DMS 273 treated with DMSO at 0.1 percent for 48 hours (cell line): ENCODE data around the gene KDELR3.

Source experiments
- DNase-seq: peaks from one replicate; lab custom pipeline; 2025; lab: John Stamatoyannopoulos, UW

The KDELR3 gene

DNA sequence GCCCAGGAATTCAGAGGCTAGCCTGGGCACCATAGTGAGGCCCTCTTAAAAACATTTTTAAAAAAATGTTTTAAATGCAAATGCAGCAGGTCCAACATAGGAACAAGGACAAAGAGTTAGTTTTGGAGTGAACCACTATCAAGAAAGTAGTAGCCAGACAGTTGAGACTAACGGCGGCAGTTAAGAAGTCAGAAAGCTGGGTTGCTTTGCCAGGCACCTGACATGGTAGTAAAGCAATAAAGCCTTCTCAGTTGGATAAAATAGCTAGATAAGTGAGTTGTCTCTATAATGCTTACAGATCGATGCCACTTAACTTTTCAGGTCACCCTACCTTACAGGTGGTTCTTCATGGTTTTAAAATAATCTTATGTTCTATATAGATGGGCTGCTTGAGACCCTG lies 55.1 kb downstream of the KDELR3 start:
- DNase-seq, result no peak

DNA sequence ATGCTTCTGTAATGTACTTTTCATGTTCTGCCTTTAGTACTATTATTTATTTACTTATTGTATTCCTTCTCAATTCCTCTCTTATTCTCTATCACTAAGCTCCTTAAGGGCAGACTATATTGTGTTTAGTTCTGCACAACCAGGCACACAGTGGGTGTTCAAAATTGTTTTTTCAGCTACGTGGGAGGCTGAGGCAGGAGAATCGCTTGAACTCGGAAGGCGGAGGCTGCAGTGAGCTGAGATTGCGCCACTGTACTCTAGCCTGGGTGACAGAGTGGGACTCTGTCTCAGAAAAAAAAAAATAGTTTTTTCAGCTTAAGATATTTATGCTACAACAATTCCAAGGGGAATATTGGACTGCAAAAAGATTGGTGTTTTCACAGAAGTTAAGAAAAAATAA lies 55.6 kb downstream of the KDELR3 start:
- no peak for DNase-seq

DNA sequence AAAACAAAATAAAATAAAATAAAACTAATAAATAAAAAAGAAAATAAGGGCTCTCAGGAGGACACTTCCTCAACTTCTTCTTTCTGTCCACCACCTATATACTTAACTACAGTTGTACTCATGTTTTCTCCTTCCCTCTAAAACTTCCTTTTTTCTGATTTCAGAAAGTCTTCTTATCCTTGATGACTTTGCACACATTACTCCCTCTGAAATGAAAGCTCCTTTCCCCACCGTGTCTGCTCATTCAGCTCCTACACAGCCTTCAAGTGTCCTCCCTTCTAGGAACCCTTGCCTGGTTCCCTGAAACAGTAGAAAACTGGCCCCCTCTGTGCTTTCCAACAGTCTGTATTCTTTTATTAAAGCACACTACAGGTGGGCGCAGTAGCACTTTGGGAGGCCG lies 56.5 kb downstream of the KDELR3 start:
- no peak for DNase-seq

DNA sequence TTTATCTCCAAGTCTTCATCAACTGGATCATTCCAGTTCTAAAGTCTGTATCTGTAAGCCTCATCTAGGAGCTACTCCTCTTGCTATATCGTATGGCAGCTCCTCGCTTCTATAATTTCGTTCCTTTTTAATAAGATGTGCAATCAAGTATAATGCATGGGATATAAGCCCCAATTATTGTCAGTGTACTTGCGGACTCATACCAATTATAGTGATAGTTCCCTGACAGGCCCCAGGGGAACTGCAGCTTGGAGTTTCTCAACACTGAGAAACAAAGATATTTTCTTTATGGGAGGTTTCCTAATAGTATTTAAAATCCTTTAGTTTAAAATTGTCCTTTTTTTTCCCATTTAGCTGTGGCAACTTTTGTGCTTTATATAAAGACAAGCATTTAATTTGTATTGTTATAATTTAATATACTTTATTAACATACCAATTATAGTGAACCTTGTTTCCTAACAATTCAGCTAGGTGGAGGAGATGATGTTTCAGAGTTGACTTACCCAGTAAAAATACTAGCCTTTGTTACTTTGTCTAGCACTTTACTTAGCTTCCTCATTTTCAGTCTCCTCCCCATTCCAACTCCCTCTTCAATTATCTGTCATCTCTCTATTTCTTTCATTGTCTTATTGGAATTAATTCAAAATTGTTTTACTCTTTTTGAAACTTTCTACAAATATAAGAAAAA lies 63.5 kb downstream of the KDELR3 start:
- no peak for DNase-seq
